ENCODE measurements around the gene LRRC56.
A peak's percentile ranks its signal among the peaks of the same experiment; 100 is the strongest.

LRRC56 gene

GRCh38 chr11:544817-545166, 7.5 kb downstream of the LRRC56 start:
- DNase-seq = no peak

- no peak for DNase-seq
Measured at GRCh38 chr11:545171-545570, 7.8 kb downstream of the LRRC56 start.

GRCh38 chr11:548700-549603, 11.6 kb downstream of the LRRC56 start:
- DNase-seq = no peak

- DNase-seq = no peak
Measured at GRCh38 chr11:550021-550745, 12.9 kb downstream of the LRRC56 start.

GRCh38 chr11:550746-551085, 13.4 kb downstream of the LRRC56 start:
- no peak for DNase-seq

- DNase-seq = no peak
Measured at GRCh38 chr11:551131-551530, 13.8 kb downstream of the LRRC56 start.

GRCh38 chr11:551596-551995, 14.3 kb downstream of the LRRC56 start:
- DNase-seq = no peak

GRCh38 chr11:553083-553987, 16.0 kb downstream of the LRRC56 start:
- no peak for DNase-seq

- no peak for DNase-seq
Measured at GRCh38 chr11:553988-554340, 16.6 kb downstream of the LRRC56 start.

- peak; percentile 80 for DNase-seq
Measured at GRCh38 chr11:554428-555226, 17.3 kb downstream of the LRRC56 start.

GRCh38 chr11:555227-555779, 18.0 kb downstream of the LRRC56 start:
- no peak for DNase-seq

- no peak for DNase-seq
Measured at GRCh38 chr11:555780-556661, 18.7 kb downstream of the LRRC56 start.

- DNase-seq = no peak
Measured at GRCh38 chr11:556662-557256, 19.4 kb downstream of the LRRC56 start.

GRCh38 chr11:557328-558132, 20.2 kb downstream of the LRRC56 start:
- no peak for DNase-seq

- no peak for DNase-seq
Measured at GRCh38 chr11:558503-558902, 21.2 kb downstream of the LRRC56 start.

GRCh38 chr11:559020-559620, 21.8 kb downstream of the LRRC56 start:
- DNase-seq = no peak

- no peak for DNase-seq
Measured at GRCh38 chr11:559712-560304, 22.5 kb downstream of the LRRC56 start.

GRCh38 chr11:560305-561147, 23.2 kb downstream of the LRRC56 start, which contains the start of the genes LMNTD2 and RASSF7:
TSS of gene LMNTD2 (minus strand) at chr11:560738. CDS start at chr11:560716, 22 bp downstream.
TSS of gene RASSF7 (plus strand) at chr11:560970. CDS start at chr11:561769, 799 bp downstream.
- peak; percentile 96 for DNase-seq

Data from activated CD4-positive, alpha-beta T cell treated with anti-CD3 and anti-CD28 coated beads for 48 hours (primary cell).